Astrocyte (in vitro differentiated cells and primary cell): Measurements from ENCODE around the gene ST6GAL2. TPM values are rescaled to one million over a fixed set of nuclear protein-coding genes. Genes with fewer than 3 reads are reported as not detected.

Experiments
- DNase-seq: peaks from one replicate; pipeline ENCODE4 v3.0.0-alpha.2; 2010; ENCODE audit warnings: low read depth
- FAIRE-seq: peaks from 2 replicates; lab custom pipeline; 2011; peaks lifted over from hg19 to GRCh38; lab: Jason Lieb, UNC
- H2AFZ ChIP-seq: 2 replicates; pipeline ENCODE4 v1.6.0; 2012; ENCODE audit warnings: low read depth, low read length, inconsistent platforms
- H3K27ac ChIP-seq: 2 replicates; pipeline ENCODE4 v1.5.1; 2011; ENCODE audit warnings: low read depth, low read length, inconsistent platforms
- H3K27me3 ChIP-seq: 2 replicates; pipeline ENCODE4 v1.6.0; 2011; ENCODE audit warnings: low read length, inconsistent platforms; ENCODE audit not compliant: insufficient read depth
- H3K36me3 ChIP-seq: 2 replicates; pipeline ENCODE4 v1.5.1; 2011; ENCODE audit warnings: low read length, inconsistent platforms; ENCODE audit not compliant: insufficient read depth
- H3K4me1 ChIP-seq: 2 replicates; pipeline ENCODE4 v1.5.1; 2011; ENCODE audit warnings: low read length, inconsistent platforms; ENCODE audit not compliant: insufficient read depth
- H3K4me2 ChIP-seq: 2 replicates; pipeline ENCODE4 v1.6.0; 2012; ENCODE audit warnings: low read length, inconsistent platforms
- H3K4me3 ChIP-seq: 2 replicates; pipeline ENCODE4 v1.5.1; 2011; ENCODE audit warnings: low read depth, mild to moderate bottlenecking, low read length, inconsistent platforms; ENCODE audit not compliant: insufficient read depth
- H3K79me2 ChIP-seq: 2 replicates; pipeline ENCODE4 v1.6.0; 2012; ENCODE audit warnings: mild to moderate bottlenecking, low read length, inconsistent platforms; ENCODE audit not compliant: insufficient read depth
- H3K9ac ChIP-seq: 2 replicates; pipeline ENCODE4 v1.6.0; 2012; ENCODE audit warnings: mild to moderate bottlenecking, low read length, inconsistent platforms
- H3K9me3 ChIP-seq: 2 replicates; pipeline ENCODE4 v1.5.1; 2012; ENCODE audit warnings: low read depth, mild to moderate bottlenecking, low read length, inconsistent platforms; ENCODE audit not compliant: insufficient read depth
- H4K20me1 ChIP-seq: 2 replicates; pipeline ENCODE4 v1.6.0; 2012; ENCODE audit warnings: low read length, inconsistent platforms; ENCODE audit not compliant: insufficient read depth
- H3K27ac Mint-ChIP-seq: one replicate; pipeline ENCODE4 v1.8.0; 2021; ENCODE audit warnings: mild to moderate bottlenecking, mixed read lengths; ENCODE audit not compliant: unreplicated experiment
- H3K27me3 Mint-ChIP-seq: one replicate; pipeline ENCODE4 v1.8.0; 2021; ENCODE audit warnings: low read depth, mixed read lengths; ENCODE audit not compliant: unreplicated experiment
- H3K36me3 Mint-ChIP-seq: one replicate; pipeline ENCODE4 v1.8.0; 2021; ENCODE audit warnings: low read depth, mixed read lengths; ENCODE audit not compliant: unreplicated experiment
- H3K4me1 Mint-ChIP-seq: one replicate; pipeline ENCODE4 v1.8.0; 2021; ENCODE audit warnings: low read depth, mixed read lengths; ENCODE audit not compliant: unreplicated experiment
- H3K4me3 Mint-ChIP-seq: one replicate; pipeline ENCODE4 v1.8.0; 2021; ENCODE audit warnings: mild to moderate bottlenecking, moderate library complexity, mixed read lengths; ENCODE audit not compliant: unreplicated experiment
- H3K9me3 Mint-ChIP-seq: one replicate; pipeline ENCODE4 v1.8.0; 2021; ENCODE audit warnings: mild to moderate bottlenecking, mixed read lengths; ENCODE audit not compliant: unreplicated experiment
- EZH2 ChIP-seq: IDR thresholded peaks from 2 replicates; pipeline ENCODE4 v1.6.1; 2012; ENCODE audit warnings: mild to moderate bottlenecking, low read length, inconsistent platforms; ENCODE audit not compliant: insufficient read depth
- total RNA-seq: library from RNA; stranded (reverse); gene quantifications from 2 replicates; pipeline ENCODE4 v1.2.1, GENCODE V29; 2021
- TF ChIP-seq, protein P1 (sequence below): IDR thresholded peaks from 2 replicates; pipeline ENCODE4 v1.5.1; 2011; ENCODE audit warnings: low read depth, mild to moderate bottlenecking, inconsistent platforms, low read length, moderate library complexity; ENCODE audit not compliant: insufficient read depth

The ST6GAL2 gene
- total RNA-seq, 1 donor from 2014 or later, result 59.8 TPM

DNA sequence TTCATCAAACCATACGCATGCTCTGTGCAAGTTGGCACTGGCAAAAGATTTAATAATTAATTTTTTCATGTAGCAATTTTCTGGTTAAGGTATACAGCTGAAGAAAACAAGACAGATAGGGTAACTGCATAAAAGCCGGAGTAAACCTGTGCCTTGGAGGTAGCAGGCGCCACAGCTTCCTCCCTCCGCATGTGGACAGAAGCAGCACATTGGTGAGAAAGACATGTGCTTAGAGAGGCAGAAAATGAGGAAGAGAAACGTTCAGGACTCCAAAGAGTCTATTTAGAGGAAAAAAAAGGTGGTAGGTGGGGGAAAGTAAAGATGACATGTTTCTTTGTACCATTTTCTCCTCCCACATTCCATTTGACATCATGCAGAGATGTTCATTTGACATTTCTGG lies 9.3 kb downstream of the ST6GAL2 start:
- Mint-ChIP-seq H3K27me3 (no peaks in the 10 kb centered on the region), H3K36me3 (peaks cover 8% of the 10 kb centered on the region), H3K9me3 (no peaks in the 10 kb centered on the region), H3K4me1 (peaks cover 10% of the 10 kb centered on the region), H3K27ac (peak overlapping the region; percentile 62), H3K4me3 (no peak overlapping the region)
- H3K9ac ChIP-seq, result no peak overlapping the region
- DNase-seq (no peak), FAIRE-seq (no peak)
- H3K9me3 ChIP-seq, result no peaks in the 10 kb centered on the region
- TF ChIP-seq EZH2, result no peak
- TF ChIP-seq, protein P1, sequence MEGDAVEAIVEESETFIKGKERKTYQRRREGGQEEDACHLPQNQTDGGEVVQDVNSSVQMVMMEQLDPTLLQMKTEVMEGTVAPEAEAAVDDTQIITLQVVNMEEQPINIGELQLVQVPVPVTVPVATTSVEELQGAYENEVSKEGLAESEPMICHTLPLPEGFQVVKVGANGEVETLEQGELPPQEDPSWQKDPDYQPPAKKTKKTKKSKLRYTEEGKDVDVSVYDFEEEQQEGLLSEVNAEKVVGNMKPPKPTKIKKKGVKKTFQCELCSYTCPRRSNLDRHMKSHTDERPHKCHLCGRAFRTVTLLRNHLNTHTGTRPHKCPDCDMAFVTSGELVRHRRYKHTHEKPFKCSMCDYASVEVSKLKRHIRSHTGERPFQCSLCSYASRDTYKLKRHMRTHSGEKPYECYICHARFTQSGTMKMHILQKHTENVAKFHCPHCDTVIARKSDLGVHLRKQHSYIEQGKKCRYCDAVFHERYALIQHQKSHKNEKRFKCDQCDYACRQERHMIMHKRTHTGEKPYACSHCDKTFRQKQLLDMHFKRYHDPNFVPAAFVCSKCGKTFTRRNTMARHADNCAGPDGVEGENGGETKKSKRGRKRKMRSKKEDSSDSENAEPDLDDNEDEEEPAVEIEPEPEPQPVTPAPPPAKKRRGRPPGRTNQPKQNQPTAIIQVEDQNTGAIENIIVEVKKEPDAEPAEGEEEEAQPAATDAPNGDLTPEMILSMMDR, result no peak
- H4K20me1 ChIP-seq, result peaks cover 18% of the 10 kb centered on the region
- H3K4me1 ChIP-seq, result no peaks in the 10 kb centered on the region
- H3K36me3 ChIP-seq, result no peaks in the 10 kb centered on the region
- H3K4me2 ChIP-seq, result no peak overlapping the region
- no peak overlapping the region for H2AFZ ChIP-seq
- H3K79me2 ChIP-seq, result peaks cover 57% of the 10 kb centered on the region
- no peaks in the 10 kb centered on the region for H3K27me3 ChIP-seq
- no peak overlapping the region for H3K4me3 ChIP-seq
- H3K27ac ChIP-seq, result no peak overlapping the region

- no peak for FAIRE-seq
- DNase-seq, result no peak
- H3K27ac Mint-ChIP-seq, result peak overlapping the region; percentile 2
Observed at GRCh38 chr2:106869512-106870275, 16.3 kb downstream of the ST6GAL2 start.

More at GRCh38 chr2:106869512-106870275, 16.3 kb downstream of the ST6GAL2 start:
- Mint-ChIP-seq H3K4me3 (no peak overlapping the region), H3K27me3 (no peaks in the 10 kb centered on the region), H3K36me3 (peaks cover 8% of the 10 kb centered on the region), H3K4me1 (peaks cover 34% of the 10 kb centered on the region), H3K9me3 (no peaks in the 10 kb centered on the region)
- Histone ChIP-seq H3K4me2 (no peak overlapping the region), H3K79me2 (peaks cover 38% of the 10 kb centered on the region), H3K27me3 (no peaks in the 10 kb centered on the region), H3K9me3 (no peaks in the 10 kb centered on the region), H3K36me3 (no peaks in the 10 kb centered on the region), H3K27ac (no peak overlapping the region), H3K4me3 (no peak overlapping the region), H3K9ac (no peak overlapping the region), H4K20me1 (peaks cover 10% of the 10 kb centered on the region), H3K4me1 (no peaks in the 10 kb centered on the region), H2AFZ (no peak overlapping the region)
- no peak for TF ChIP-seq EZH2
- TF ChIP-seq, protein P1, result no peak
